H1 (cell line): Measurements from ENCODE around the gene LRPAP1. TPM values are rescaled to one million over a fixed set of nuclear protein-coding genes. Genes with fewer than 3 reads are reported as not detected.

Experiments used
- CTCF ChIA-PET: fragments of 300-600 bp; sonication (Branson Sonifier 250); formaldehyde crosslinking; loops from one replicate; lab custom pipeline; 2021; ENCODE audit not compliant: partially characterized antibody; lab: Charles Lee
- POLR2A ChIA-PET: fragments of 300-600 bp; sonication (Branson Sonifier 250); formaldehyde crosslinking; loops from one replicate; lab custom pipeline; 2021; ENCODE audit warnings: inconsistent platforms; ENCODE audit not compliant: partially characterized antibody; lab: Charles Lee
- DNase-seq, 2 experiments: peaks; one replicate each; pipeline versions ENCODE4 v3.0.0 to v3.0.0-alpha.2; 2010 to 2022; ENCODE audit warnings: low spot score in 2 of 2, low read depth in 1 of 2, mixed read lengths in 1 of 2
- FAIRE-seq: peaks from 2 replicates; lab custom pipeline; 2011; peaks lifted over from hg19 to GRCh38; lab: Jason Lieb, UNC
- H2AFZ ChIP-seq: 2 replicates; pipeline ENCODE4 v1.8.1; 2012; ENCODE audit warnings: low read length, inconsistent platforms
- H2AK5ac ChIP-seq: 2 replicates; pipeline ENCODE4 v1.6.1; 2013; ENCODE audit warnings: low read depth, low read length
- H2BK120ac ChIP-seq: replicated peaks from 2 replicates; pipeline ENCODE3; 2013; ENCODE audit warnings: low read depth, low read length, inconsistent platforms
- H2BK12ac ChIP-seq: 2 replicates; pipeline ENCODE4 v1.6.1; 2013; ENCODE audit warnings: low read depth, low read length
- H2BK15ac ChIP-seq: 2 replicates; pipeline ENCODE4 v1.6.1; 2013; ENCODE audit warnings: low read length
- H2BK20ac ChIP-seq: 2 replicates; pipeline ENCODE4 v1.6.1; 2013; ENCODE audit warnings: low read length
- H2BK5ac ChIP-seq: 2 replicates; pipeline ENCODE4 v1.6.1; 2013; ENCODE audit warnings: low read depth, low read length
- H3K14ac ChIP-seq: 2 replicates; pipeline ENCODE4 v1.6.1; 2013; ENCODE audit warnings: inconsistent platforms; ENCODE audit not compliant: insufficient read length
- H3K18ac ChIP-seq: 2 replicates; pipeline ENCODE4 v1.6.1; 2013; ENCODE audit warnings: low read length; ENCODE audit errors: extremely low read depth
- H3K23ac ChIP-seq: 2 replicates; pipeline ENCODE4 v1.6.1; 2013; ENCODE audit warnings: inconsistent platforms; ENCODE audit not compliant: insufficient read length
- H3K23me2 ChIP-seq: 2 replicates; pipeline ENCODE4 v1.6.1; 2013; ENCODE audit warnings: low read depth, low read length
- H3K27ac ChIP-seq: 2 replicates; pipeline ENCODE4 v1.6.1; 2011; ENCODE audit warnings: low read depth, low read length, inconsistent platforms
- H3K27me3 ChIP-seq, 4 experiments: replicated peaks in 1 of 4; 1 replicate in 1 of 4; 2 replicates in 3 of 4; pipeline versions ENCODE4 v1.6.1 to v1.8.1; 2011 to 2013; ENCODE audit warnings: low read length in 3 of 4, mild to moderate bottlenecking in 3 of 4, inconsistent platforms in 2 of 4, mixed read lengths in 2 of 4, moderate library complexity in 1 of 4; ENCODE audit not compliant: control insufficient read depth in 3 of 4, insufficient read depth in 3 of 4; ENCODE audit errors: extremely low read depth in 1 of 4
- H3K36me3 ChIP-seq, 4 experiments: 2 replicates each; pipeline versions ENCODE4 v1.6.1 to v1.8.1; 2011 to 2013; ENCODE audit warnings: mild to moderate bottlenecking in 4 of 4, low read length in 3 of 4, moderate library complexity in 2 of 4, control low read depth in 1 of 4, inconsistent platforms in 1 of 4; ENCODE audit not compliant: insufficient read depth in 4 of 4, control insufficient read depth in 2 of 4
- H3K4ac ChIP-seq: replicated peaks from 2 replicates; pipeline ENCODE3; 2013; ENCODE audit warnings: low read length, low read depth, mixed read lengths, inconsistent platforms; ENCODE audit not compliant: insufficient read length
- H3K4me1 ChIP-seq, 4 experiments: replicated peaks in 1 of 4; 1 replicate in 1 of 4; 2 replicates in 3 of 4; pipeline versions ENCODE4 v1.6.1 to v1.8.1; 2011 to 2013; ENCODE audit warnings: low read length in 3 of 4, inconsistent platforms in 2 of 4, mixed read lengths in 1 of 4; ENCODE audit not compliant: insufficient read depth in 4 of 4, control insufficient read depth in 3 of 4
- H3K4me2 ChIP-seq, 2 experiments: 2 replicates each; pipeline versions ENCODE4 v1.6.1 to v1.8.1; 2011 to 2013; ENCODE audit warnings: low read depth in 2 of 2, low read length in 2 of 2, control low read depth in 1 of 2, inconsistent platforms in 1 of 2, mild to moderate bottlenecking in 1 of 2; ENCODE audit not compliant: insufficient read depth in 1 of 2
- H3K4me3 ChIP-seq, 4 experiments: fragments of 200-600, 300-600 bp in 1 of 4; sonication (generic), shearing (Covaris generic), sonication (Bioruptor Twin) in 1 of 4; 2 replicates each; pipeline versions ENCODE4 v1.5.1 to v1.8.1; 2011 to 2016; ENCODE audit warnings: low read length in 4 of 4, low read depth in 3 of 4, control low read depth in 2 of 4, inconsistent platforms in 2 of 4, mild to moderate bottlenecking in 2 of 4, mixed read lengths in 1 of 4, moderate library complexity in 1 of 4; ENCODE audit not compliant: insufficient read depth in 2 of 4; ENCODE audit errors: extremely low read depth in 1 of 4
- H3K56ac ChIP-seq: replicated peaks from 2 replicates; pipeline ENCODE3; 2013; ENCODE audit warnings: low read depth, mild to moderate bottlenecking, mixed read lengths, low read length, inconsistent platforms; ENCODE audit not compliant: insufficient read length
- H3K79me1 ChIP-seq: 2 replicates; pipeline ENCODE4 v1.6.1; 2013; ENCODE audit warnings: low read depth, low read length, control low read depth
- H3K79me2 ChIP-seq, 2 experiments: 2 replicates each; pipeline versions ENCODE4 v1.6.1 to v1.8.1; 2012 to 2013; ENCODE audit warnings: low read length in 2 of 2, mild to moderate bottlenecking in 2 of 2, inconsistent platforms in 1 of 2; ENCODE audit not compliant: insufficient read depth in 2 of 2, control insufficient read depth in 1 of 2
- H3K9ac ChIP-seq, 4 experiments: replicated peaks in 1 of 4; 1 replicate in 1 of 4; 2 replicates in 3 of 4; pipeline versions ENCODE4 v1.6.1 to v1.8.1; 2011 to 2013; ENCODE audit warnings: low read depth in 3 of 4, low read length in 3 of 4, control low read depth in 2 of 4, mild to moderate bottlenecking in 2 of 4, moderate library complexity in 2 of 4, inconsistent platforms in 1 of 4; ENCODE audit errors: extremely low read depth in 1 of 4
- H3K9me3 ChIP-seq, 2 experiments: 2 replicates each; pipeline versions ENCODE4 v1.6.1 to v1.8.1; 2012 to 2013; ENCODE audit warnings: mild to moderate bottlenecking in 2 of 2, moderate library complexity in 2 of 2, control low read depth in 1 of 2, inconsistent platforms in 1 of 2, low read depth in 1 of 2, low read length in 1 of 2, mixed read lengths in 1 of 2; ENCODE audit not compliant: insufficient read depth in 2 of 2
- H4K20me1 ChIP-seq, 2 experiments: replicated peaks in 1 of 2; 2 replicates each; pipeline versions ENCODE3 to v1.8.1; 2011 to 2013; ENCODE audit warnings: inconsistent platforms in 2 of 2, low read length in 2 of 2, mild to moderate bottlenecking in 1 of 2; ENCODE audit not compliant: insufficient read depth in 2 of 2, control insufficient read depth in 1 of 2
- H4K5ac ChIP-seq: 2 replicates; pipeline ENCODE4 v1.6.1; 2013; ENCODE audit warnings: low read length, low read depth, mixed read lengths, inconsistent platforms; ENCODE audit not compliant: insufficient read length
- H4K8ac ChIP-seq: 2 replicates; pipeline ENCODE4 v1.8.0; 2013; ENCODE audit warnings: mild to moderate bottlenecking, moderate library complexity, low read length, inconsistent platforms; ENCODE audit not compliant: insufficient read depth; ENCODE audit errors: extremely low read depth
- H4K91ac ChIP-seq: replicated peaks from 2 replicates; pipeline ENCODE3; 2013; ENCODE audit warnings: low read length, mixed read lengths, inconsistent platforms; ENCODE audit not compliant: insufficient read length
- CTBP2 ChIP-seq: IDR thresholded peaks from 2 replicates; pipeline ENCODE4 v1.7.0; 2011; ENCODE audit warnings: borderline replicate concordance, mild to moderate bottlenecking, moderate library complexity, mixed read lengths, low read length; ENCODE audit not compliant: insufficient read depth, insufficient read length
- KDM5A ChIP-seq: fragments of 200-600 bp; IDR thresholded peaks from 2 replicates; pipeline ENCODE4 v1.7.1; 2012; ENCODE audit warnings: mild to moderate bottlenecking, low read length, inconsistent platforms, mixed read lengths
- YY1 ChIP-seq: IDR thresholded peaks from 2 replicates; pipeline ENCODE4 v1.6.1; 2011; ENCODE audit warnings: low read depth, mild to moderate bottlenecking, low read length
- WGBS, 2 experiments: shearing (Covaris generic) in 1 of 2; methylation state at CpG; one replicate each; pipeline versions ENCODE4 v1.1.6 to v1.1.7; 2013 to 2015; ENCODE audit warnings: low lambda C conversion rate in 2 of 2, mixed read lengths in 2 of 2, inconsistent platforms in 1 of 2, low coverage in 1 of 2, missing lambda C conversion rate in 1 of 2; ENCODE audit not compliant: insufficient replicate concordance in 2 of 2, insufficient coverage in 1 of 2, insufficient read length in 1 of 2; ENCODE audit errors: extremely low coverage in 1 of 2, missing lambda C conversion rate in 1 of 2; 5-methylcytosine and 5-hydroxymethylcytosine counted together
- polyA plus RNA-seq, 7 experiments: library from polyadenylated mRNA; depleted of rRNA in 3 of 7; stranded (reverse) in 5 of 7; unstranded in 2 of 7; fragments of >200 nt in 5 of 7; fragments of 200-250 nt in 2 of 7; gene quantifications; 1 replicate in 5 of 7; 2 replicates in 1 of 7; 4 replicates in 1 of 7; pipeline versions ENCODE4 v1.2.1 to v1.2.3, GENCODE V29; 2011 to 2013; ENCODE audit warnings: missing spikeins in 2 of 7, mixed read lengths in 2 of 7
- total RNA-seq: library from RNA; stranded (reverse); fragmentation: NEBNext Ultra II Directional; extraction: Animal tissue kit (Norgen Biotek cat#: 25700); gene quantifications from 2 replicates; pipeline ENCODE4 v1.2.1, GENCODE V29; 2021

The LRPAP1 gene
- total and polyA plus RNA-seq, 2 of the 8 experiments (the other 6 are each of a cell fraction or from before 2014, with no cell fraction given), result 31.1 to 101 TPM

- no peak overlapping the region for H3K4me3 ChIP-seq
- no peak overlapping the region for H3K14ac ChIP-seq
- H2BK12ac ChIP-seq, result no peak overlapping the region
- H3K4me2 ChIP-seq, result no peak overlapping the region
- H2BK5ac ChIP-seq, result no peak overlapping the region
- H4K91ac ChIP-seq, result no peak overlapping the region
- H3K79me2 ChIP-seq, result no peaks in the 10 kb centered on the region; a peak in 1 of 4 replicates
- H3K36me3 ChIP-seq, result peaks cover 0 to 7% (median 0%) of the 10 kb centered on the region in 4 experiments; a peak in 2 of 8 replicates
- no peak overlapping the region for H2BK120ac ChIP-seq
- CTCF ChIA-PET, result interaction anchor here (1.5 to 8.0 kb wide), 2 partner anchors 14 to 20 kb away, joined by 12 to 72 read pairs; no protein-coding TSS in a partner anchor
- no peak overlapping the region for H3K27ac ChIP-seq
- H3K23me2 ChIP-seq, result no peaks in the 10 kb centered on the region
- H3K9me3 ChIP-seq, result no peaks in the 10 kb centered on the region
- H3K9ac ChIP-seq, result no peak overlapping the region
- POLR2A ChIA-PET, result interaction anchor here (0.9 to 4.1 kb wide), 2 partner anchors 9 to 14 kb away, joined by 3 to 15 read pairs; no protein-coding TSS in a partner anchor
- no peak overlapping the region for H2AK5ac ChIP-seq
- H3K79me1 ChIP-seq, result no peaks in the 10 kb centered on the region; the same call in none of the 2 replicates
- no peak overlapping the region for H3K23ac ChIP-seq
- DNase-seq, result no peak
- H3K27me3 ChIP-seq, result peaks cover 5 to 27% (median 19%) of the 10 kb centered on the region in 4 experiments; a peak in 6 of 7 replicates
- H3K4me1 ChIP-seq, result no peaks in the 10 kb centered on the region; a peak in 2 of 7 replicates
- WGBS, 2 experiments, result 89% methylated on average over 28 of the region's 29 CpGs; no CpG with 5 or more reads in 1 of the 2 experiments
- no peak overlapping the region for H2BK20ac ChIP-seq
- no peak for TF ChIP-seq CTBP2
- TF ChIP-seq YY1, result no peak
- no peak for TF ChIP-seq KDM5A
- TF ChIP-seq, all 59 proteins: peak for 0
- no peak for FAIRE-seq
- Histone ChIP-seq H3K56ac (no peak overlapping the region), H4K20me1 (peaks cover 32 to 56% of the 10 kb centered on the region in 2 experiments), H3K4ac (no peak overlapping the region), H2AFZ (no peak overlapping the region), H3K18ac (no peak overlapping the region), H4K5ac (no peak overlapping the region), H4K8ac (no peak overlapping the region), H2BK15ac (no peak overlapping the region)
Observed at GRCh38 chr4:3500634-3501101, 31.6 kb downstream of the LRPAP1 start.
